HG03442 (cell line): ENCODE results near the gene CKLF.
"Not testable (repeated sequence)": the region's sequence is repeated elsewhere in the genome, so short reads cannot be mapped to it uniquely, and the experiment has no call there.

Source experiments
- ATAC-seq: cut with Tn5 transposase; IDR thresholded peaks from one replicate; pipeline ENCODE4 v1.9.1; 2021; ENCODE audit warnings: mild to moderate bottlenecking, moderate library complexity; ENCODE audit not compliant: unreplicated experiment

The CKLF gene

DNA sequence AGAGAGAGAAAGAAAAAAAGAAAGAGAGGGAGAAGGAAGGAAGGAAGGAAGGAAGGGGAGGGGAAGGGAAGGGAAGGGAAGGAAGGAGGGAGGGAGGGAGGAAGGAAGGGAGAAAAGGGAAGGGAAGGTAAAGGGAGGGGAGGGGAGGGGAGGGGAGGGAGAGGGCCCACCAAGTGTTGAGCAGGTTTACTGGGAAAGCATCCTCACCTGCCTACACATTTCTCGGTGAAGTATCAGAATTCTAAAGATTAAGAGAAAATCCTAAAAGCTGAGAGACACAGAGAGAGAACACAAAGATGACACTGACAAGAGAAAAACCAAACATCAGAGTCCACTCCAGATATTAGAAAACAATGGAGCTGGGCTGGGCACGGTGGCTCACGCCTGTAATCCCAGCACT, 39.9 kb downstream of the CKLF start:
- no peak for ATAC-seq

GRCh38 chr16:66592814-66593213, 40.4 kb downstream of the CKLF start:
- ATAC-seq, result no peak

DNA sequence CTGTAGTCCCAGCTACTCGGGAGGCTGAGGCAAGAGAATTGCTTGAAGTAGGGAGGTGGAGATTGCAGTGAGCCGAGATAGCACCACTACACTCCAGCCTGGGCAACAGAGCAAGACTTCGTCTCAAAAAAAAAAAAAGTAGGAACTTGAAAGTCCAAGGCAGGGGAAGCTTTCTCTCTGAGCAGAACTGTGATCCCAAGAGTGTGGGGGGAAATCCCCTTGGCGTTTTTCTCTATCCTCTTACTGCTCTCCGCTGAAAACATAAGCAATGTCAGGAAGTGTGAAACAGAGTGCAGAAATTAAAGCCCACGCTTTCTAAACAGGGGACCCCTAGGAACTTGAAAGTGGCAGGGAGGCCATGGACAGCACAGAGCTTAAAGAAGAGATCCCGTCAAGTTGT, 42.4 kb downstream of the CKLF start:
- no peak for ATAC-seq

GRCh38 chr16:66596559-66596958, 44.2 kb downstream of the CKLF start:
- ATAC-seq, result not testable (repeated sequence)

GRCh38 chr16:66596986-66597848, 44.8 kb downstream of the CKLF start:
- no peak for ATAC-seq

- no peak for ATAC-seq
Observed at GRCh38 chr16:66598111-66598510, 45.7 kb downstream of the CKLF start.

- ATAC-seq, result no peak
Observed at GRCh38 chr16:66599726-66600125, 47.4 kb downstream of the CKLF start.

DNA sequence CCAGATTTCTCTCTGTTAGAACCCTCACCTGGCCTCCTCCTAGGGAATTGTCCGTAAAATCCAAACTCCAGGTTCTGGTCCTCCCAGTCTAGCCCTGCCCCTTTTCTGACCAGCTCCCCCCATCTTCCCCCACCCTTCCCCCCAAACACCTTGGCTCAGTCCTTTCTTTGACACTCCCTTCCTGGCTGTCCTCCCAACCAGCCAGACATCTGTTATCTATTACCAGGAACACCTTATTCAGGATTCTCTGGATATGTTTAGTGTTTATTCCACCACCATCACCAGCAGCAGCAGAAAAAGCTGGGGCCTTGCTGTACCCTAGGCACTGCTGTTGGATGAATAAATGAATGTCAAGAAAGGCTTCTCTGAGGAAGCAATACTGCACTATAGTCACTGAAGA, 48.1 kb downstream of the CKLF start:
- ATAC-seq, result no peak

- no peak for ATAC-seq
Observed at GRCh38 chr16:66601471-66601870, 49.1 kb downstream of the CKLF start.

DNA sequence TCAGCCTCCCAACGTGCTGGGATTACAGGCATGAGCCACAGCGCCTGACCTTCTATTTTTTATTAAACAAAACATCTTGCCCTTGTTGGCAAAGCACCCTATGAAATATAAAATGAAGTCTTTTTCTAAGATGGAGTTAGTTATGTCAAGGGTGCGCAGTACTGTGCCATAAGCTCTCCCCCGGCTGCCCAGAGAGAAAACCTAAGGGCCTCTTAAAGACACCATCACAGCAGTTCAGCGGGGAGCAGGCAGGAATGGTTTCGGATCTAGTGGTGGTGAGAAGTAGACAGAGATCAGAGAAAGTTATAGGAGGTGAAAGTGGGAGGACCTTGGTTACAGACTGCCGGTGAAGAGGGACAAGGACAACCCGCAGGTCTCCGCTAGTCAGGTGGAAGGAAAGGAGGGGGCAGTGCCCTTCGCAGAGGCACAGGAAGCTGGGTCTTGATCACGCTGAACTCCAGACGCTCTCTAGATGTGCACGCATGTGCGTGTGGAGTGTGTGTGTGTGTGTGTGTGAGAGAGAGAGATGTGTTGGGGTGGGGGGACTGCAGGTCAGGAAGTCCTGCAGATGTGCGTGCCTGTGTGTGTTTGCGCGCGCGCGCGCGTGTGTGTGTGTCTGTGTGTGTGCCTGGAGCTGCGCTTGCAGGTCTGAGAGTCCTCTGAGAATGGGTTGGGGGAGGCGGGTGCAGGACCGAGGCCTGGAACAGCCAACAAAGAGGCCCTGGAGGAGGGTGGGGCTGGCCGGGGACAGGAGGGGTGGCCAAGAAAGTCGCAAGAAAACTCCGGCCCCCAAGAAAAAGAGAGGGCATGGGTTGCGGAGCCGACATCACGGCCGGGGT, 51.4 kb downstream of the CKLF start:
- ATAC-seq, result no peak

- ATAC-seq, result peak; percentile 51
Observed at GRCh38 chr16:66604376-66605176, 52.2 kb downstream of the CKLF start, which contains the start of gene CMTM3. CMTM3 (plus strand) TSS chr16:66604704; CDS start chr16:66604806, 102 bp downstream.

DNA sequence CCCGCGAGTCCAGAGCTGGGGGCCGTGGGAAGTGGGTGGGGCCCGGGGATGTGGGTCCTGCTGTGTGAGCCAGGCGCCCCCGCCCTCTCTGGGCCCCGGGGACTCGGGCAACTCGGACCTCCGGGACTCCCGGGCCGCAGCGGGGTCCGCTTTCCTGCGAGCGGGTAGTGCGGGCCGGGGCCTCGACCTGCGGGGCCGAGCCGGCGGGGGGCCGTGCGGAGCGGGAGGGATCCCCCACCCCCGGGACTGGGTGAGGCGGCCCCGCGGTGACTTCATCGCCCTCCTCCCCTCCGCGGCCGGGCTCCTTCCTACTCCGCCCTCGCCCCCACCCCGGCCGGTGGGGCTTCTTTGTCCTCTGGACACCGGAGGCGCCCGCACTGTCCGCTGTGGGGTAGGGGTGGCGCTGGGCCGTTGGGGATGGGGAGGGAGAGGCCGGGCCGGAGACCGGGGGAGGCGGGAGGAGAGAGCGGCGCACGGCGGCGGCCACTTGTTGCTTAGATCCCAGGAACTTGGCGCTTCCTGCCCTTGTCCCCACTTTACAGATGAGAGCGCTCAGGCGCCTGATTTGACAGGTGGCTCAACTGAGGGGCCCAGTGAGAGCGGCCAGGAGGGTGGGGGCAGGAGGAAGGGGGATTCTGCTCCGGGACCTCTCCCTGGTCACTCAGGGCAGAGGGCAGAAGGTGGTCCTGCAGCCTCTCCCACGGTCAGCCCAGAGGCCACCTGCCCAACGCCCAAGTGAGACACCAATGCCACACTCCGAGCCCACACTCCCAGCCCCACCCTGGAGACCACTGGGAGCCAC, 53.0 kb downstream of the CKLF start:
- ATAC-seq, result peak; percentile 3

DNA sequence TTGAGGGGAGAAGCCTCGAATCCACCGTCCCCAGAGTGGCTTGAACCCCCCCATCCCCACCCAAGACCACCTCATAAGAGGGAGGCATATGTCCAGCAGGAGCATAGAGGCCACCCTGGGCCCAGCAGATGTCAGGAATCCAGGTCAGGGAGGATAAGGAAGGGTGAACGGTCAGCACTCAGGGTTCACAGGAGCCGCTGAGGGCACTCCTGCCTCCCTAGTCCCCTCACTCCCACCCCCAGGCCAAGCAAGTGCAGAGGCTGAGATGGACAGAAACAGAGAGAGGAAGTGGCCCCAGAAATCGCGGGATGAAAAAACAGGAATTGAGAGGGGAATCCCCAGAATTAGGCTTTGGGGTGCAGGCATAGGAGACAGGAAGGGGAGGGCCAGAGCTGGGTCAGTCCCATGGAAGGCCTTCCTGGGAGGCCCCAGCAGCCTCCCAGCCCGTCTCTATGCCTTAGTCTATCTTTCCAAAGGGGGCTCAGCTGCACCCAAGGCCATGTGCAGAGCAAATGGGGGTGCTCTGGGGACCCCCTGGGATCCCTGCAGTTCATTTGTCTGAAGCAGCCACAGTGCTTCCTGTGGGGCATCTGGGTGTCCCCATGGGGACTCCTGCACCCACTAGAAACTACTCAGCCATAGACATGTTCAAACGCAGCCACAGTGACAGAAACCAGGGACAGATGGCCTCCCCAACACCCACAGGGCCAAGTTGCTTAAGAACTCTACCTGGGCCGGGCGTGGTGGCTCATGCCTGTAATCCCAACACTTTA, 53.8 kb downstream of the CKLF start:
- peak; percentile 55 for ATAC-seq

DNA sequence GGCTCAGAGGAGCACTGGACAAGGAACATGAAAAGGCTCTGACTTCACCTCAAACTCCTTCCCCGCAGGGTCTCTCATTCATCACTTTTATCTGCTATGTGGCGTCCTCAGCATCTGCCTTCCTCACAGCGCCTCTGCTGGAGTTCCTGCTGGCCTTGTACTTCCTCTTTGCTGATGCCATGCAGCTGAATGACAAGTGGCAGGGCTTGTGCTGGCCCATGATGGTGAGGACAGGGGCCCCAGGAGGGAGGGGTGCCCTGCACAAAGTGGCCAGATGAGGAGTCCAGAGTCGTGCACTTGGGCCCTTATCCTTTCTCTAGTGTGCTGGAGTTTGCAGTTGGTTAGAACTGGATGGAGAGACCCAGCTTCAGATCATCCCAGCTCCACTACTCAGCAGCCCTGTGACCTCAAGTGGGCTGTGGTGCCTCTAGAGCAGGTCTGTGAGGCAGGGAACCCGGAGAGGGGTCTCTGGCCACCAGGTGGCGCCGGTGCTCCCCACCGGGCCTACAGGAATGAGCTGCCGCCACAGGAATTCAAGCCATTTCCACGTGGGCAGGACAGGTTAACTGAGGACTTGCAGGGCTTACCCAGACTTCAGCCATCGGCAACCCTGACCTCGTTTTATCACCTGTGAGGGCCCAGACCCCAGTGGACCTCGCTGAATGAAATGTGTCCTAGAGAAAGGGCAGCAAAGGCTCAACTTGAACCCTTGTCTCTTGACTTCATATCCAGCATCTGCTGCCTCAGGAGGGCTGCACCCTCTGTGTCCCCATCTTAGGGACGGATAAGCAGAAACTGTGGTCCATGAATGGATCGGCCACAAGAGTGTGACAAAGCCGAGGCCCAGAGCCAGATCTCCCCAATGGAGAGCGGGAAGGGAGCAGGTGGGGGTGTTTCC, 56.1 kb downstream of the CKLF start:
- ATAC-seq, result peak; percentile 32

- ATAC-seq, result no peak
Observed at GRCh38 chr16:66609139-66609510, 56.7 kb downstream of the CKLF start.

DNA sequence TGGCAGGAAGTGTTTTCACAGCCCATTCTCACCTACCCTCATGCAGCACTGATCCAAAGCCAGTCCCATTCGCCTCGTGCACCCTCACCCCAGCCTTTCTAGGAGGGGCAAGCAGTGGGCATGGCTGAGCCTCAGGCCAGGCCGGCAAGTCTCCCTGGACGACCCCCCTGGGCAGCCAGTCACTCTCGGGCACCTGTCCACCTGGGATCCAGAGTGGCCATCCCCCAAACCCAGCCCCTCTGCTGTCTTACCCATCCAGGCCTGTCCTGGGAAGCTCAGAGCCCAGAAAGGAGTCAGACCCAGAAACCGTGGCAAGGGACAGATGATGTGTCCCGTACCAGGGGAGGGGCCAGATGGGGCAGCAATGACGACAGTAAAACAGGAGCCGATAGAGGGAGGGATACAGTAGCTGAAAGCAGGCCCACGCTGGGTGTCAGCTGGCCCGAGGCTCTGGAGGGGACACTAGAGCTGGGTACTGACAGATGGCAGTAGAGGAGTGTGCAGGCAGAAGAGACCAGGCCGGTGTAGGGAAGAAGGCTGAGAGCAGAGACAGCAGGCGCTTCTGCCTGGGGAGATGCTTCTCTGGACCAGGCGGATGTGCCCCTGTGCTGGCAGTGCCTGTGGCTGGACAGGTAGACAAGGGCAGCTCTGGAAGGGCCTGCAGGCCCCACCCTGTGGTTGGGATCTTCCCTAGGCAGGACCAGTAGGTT, 57.9 kb downstream of the CKLF start:
- no peak for ATAC-seq

GRCh38 chr16:66611911-66612310, 59.5 kb downstream of the CKLF start:
- ATAC-seq, result not testable (repeated sequence)

DNA sequence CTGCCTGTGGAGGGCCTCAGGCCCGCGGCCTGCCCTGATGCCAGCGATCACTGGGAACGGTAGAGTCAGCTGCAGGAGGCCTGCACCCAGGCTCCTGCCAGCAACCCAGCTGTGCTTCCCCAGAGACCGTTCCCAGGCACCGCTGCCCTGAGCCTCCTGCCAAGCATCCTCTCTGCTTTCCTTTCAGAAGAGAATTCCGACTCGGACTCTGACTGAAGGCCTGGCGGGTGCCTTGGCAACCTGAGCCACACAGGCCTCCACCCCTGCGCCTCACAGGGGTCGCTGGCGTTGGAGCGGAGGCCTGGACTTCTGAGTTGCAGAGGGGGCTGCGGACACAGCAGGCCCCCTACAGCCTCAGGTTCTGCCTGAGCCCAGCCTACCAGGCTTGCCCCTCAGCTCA, 60.0 kb downstream of the CKLF start:
- ATAC-seq, result no peak
